Amygdala (tissue), 56 donors: ENCODE results near the gene SMYD3.
A peak's percentile ranks its signal among the peaks of the same experiment; 100 is the strongest.

Experiments used
- DNase-seq, 56 donors: peaks; one replicate each; lab custom pipeline; 2025; lab: John Stamatoyannopoulos, UW

The SMYD3 gene

GRCh38 chr1:246506674-246507481, at the start of gene SMYD3:
TSS of gene SMYD3 (minus strand) at chr1:246507279.
- peak in 48 of 56 donors; percentile 33 to 82 (median 66) for DNase-seq

GRCh38 chr1:246554201-246554600, 47.1 kb upstream of the SMYD3 start:
- DNase-seq = no peak

- no peak for DNase-seq
Observed at GRCh38 chr1:246552110-246552509, 45.0 kb upstream of the SMYD3 start.

DNA sequence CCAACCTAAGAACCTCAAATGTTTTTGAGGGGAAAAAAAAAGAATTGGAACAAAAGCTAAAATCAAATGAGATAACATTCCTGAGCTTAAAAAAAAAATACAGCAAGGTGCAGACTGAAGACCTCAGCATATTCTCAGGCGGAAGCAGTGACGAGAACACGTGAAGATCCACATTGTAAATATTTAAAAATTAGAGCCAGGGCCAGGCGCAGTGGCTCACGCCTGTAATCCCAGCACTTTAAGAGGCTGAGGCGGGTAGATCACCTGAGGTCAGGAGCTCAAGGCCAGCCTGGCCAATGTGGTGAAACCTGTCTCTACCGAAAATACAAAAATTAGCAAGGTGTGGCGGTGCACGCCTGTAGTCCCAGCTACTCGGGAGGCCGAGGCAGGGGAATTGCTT, 43.3 kb upstream of the SMYD3 start:
- DNase-seq = no peak

- no peak for DNase-seq
Observed at GRCh38 chr1:246549665-246550064, 42.6 kb upstream of the SMYD3 start.

- DNase-seq = no peak
Observed at GRCh38 chr1:246544001-246544400, 36.9 kb upstream of the SMYD3 start.

DNA sequence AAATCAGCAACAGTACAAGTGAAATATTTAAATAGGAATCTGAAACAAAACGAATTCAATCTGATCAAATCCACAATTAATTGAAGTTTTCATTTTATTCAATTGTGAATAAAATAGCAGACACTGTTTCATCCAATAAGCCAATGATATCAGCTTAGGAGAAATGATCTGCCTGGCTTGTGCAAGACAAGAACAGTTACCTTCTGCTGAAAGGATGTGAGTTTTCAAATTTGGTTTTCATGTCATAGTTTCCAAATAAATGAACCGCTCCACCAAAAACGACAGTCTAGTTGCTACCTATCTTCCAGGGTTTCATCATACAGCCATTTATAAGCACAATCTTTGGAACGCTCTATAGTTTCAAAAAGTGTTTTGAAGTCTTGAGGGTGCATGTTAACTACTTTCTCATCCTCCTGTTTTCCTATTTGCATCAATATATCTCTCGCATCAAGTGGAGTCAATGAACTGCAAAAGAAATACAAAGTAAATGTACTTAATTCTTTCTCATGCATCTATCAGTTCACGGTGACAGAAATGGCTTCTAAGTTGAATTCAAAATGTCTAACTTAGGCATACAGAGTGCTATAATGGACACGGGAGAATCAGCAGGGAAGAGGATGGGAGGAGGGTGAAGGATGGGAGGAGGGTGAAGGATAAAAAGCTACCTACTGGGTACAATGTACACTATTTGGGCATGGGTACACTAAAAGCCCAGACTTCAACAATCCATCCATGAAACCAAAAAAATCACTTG, 33.8 kb upstream of the SMYD3 start:
- no peak for DNase-seq

DNA sequence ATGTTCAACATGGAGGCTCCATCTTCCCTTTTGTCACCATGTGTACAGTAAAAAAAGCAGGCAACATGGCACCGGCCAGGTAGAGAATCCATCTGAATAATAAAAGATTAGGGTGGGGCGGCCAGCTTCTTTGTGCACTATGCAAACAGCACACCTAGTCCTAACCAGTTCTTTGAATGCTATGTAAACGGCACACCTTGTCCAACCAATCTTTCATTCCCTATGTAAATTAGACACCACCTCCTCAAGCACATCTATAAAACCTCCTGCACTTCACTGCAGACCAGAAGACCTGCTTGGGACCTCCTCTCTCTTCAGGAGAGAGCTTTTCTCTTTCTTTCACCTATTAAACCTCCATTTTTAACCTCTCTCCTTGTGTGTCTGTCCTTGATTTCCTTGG, 30.8 kb upstream of the SMYD3 start:
- no peak for DNase-seq

- no peak for DNase-seq
Observed at GRCh38 chr1:246537441-246537840, 30.4 kb upstream of the SMYD3 start.

GRCh38 chr1:246534114-246534513, 27.0 kb upstream of the SMYD3 start:
- DNase-seq = no peak

DNA sequence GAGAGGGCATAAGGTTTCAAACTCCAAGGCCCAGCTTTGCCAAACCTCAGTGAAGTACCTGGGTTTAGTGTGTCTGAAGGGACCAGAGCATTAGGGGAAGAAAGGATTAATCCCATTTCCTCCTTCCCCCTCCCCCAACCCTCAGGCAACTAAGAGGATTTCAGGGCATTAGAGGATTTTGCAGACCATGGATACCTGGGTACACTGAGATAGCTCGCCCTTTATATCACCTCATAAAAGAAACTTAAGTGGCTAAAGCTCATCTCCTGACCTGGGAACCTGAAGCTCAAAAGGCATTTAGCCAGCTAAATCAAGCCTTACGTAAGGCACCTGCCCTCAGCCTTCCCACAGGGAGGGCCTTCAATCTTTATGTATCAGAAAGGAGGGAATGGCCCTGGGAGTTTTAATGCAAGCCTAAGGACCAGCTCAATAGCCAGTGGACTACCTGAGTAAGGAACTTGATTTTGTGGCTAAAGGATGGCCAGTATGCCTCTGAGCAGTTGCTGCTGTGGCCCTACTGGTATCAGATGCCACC, 26.4 kb upstream of the SMYD3 start:
- no peak for DNase-seq

DNA sequence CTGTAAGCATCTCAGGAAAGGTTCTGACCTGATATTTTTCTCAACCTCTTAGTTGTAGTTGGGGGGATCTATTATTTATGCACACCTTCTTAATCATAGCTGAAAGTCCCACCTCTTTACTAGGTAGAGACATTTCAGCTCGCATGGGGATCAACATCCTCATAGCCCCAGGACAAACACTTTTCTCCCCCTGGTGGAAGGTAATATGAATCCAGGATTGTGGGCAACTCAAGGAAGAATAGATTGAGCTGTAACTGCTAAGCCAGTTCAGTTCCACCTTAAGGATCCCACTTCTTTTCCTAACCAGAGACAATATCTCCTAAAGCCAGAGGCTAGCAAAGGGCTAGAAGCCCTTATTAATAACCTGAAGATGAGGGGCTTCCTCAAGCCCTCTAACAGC, 25.4 kb upstream of the SMYD3 start:
- DNase-seq = no peak

DNA sequence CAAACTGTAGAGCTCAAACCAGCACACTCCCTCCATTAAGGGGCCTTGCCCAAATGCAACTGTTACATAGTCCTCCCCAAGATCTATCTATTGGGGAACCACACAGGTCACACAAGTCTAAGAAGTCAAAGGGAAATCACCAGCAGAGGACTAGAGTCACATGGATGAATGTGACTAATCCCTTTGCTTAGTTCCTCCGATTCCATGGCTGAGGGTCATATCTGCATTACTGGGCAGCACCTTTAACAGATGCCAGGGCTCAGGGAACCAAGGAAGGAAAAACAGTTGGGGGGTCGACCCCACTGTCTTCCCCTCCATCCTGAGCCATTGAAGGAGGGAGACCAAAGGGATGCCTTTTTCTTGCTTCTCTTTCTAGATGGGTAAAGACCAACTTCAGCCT, 23.4 kb upstream of the SMYD3 start:
- DNase-seq = no peak

GRCh38 chr1:246528933-246529731, 22.1 kb upstream of the SMYD3 start:
- no peak for DNase-seq

DNA sequence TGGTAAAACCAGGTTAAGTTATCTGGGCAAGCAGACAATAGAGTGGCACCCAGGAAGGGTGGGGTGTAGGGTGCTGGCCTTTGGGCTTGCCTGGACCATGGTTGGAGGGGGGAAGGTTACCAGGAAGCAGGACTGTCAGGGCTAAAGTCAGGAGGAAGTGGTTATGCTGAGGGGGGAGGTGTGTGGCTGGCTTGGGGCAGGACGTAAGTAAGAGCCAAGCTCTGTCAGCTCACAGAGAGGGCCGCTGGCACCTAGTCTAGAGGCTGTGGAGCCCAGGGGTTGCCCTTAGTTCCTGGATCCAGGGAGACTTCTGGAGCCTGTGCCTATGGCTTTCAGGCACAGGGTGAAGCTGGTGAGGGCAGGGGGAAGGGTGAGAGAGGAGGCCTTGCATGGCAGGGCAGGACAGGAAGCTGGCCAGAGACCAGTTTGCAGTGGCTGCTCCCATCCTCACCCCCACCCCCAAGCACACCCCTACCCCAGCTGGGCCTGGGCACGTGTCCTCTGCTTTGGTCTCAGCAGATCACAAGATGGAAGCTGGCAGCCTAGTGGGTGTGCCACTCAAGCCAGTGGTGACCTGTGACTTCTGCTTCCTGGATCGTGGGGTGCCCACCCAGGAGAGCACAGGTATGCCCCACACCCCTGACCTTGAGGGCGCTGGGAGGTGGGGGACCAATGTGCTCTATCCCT, 20.5 kb upstream of the SMYD3 start:
- DNase-seq = no peak

- DNase-seq = no peak
Observed at GRCh38 chr1:246526915-246527314, 19.8 kb upstream of the SMYD3 start.

DNA sequence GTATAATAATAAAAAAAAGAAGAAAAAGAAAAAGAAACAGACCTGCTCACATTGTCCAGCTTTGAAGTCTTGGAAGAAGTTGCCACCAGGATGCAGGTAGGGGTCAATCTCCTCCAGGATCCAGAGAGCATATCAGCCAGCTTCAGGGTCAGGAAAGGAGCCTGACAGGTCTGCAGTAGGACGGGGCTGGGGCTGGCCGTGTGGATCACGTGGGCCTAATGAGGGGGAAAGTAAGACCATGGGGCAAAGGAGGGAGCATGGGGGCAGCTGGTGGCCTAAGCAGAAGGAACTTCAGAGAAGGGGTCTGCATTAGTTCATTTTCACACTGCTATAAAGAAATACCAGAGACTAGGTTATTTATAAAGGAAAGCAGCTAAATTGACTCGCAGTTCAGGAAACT, 19.3 kb upstream of the SMYD3 start:
- no peak for DNase-seq

DNA sequence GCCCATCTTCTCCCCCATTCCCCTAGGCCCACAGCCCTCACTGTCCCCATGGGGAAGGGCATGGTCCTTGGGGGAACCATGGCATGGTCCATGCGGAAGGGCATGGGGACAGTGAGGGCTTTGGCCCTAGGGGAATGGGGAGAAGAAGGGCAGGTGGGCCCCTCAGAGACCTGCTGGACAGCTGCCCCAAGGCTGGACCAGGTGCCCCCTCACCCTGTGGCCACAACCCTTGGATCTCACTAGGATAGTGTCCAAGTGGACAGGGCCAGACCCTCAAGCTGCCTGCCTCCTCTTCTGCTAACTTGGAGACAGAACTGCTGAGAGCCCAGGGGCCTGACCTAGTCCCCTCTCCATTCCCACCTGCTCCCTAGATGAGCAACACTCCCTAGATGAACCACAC, 12.4 kb upstream of the SMYD3 start:
- no peak for DNase-seq

DNA sequence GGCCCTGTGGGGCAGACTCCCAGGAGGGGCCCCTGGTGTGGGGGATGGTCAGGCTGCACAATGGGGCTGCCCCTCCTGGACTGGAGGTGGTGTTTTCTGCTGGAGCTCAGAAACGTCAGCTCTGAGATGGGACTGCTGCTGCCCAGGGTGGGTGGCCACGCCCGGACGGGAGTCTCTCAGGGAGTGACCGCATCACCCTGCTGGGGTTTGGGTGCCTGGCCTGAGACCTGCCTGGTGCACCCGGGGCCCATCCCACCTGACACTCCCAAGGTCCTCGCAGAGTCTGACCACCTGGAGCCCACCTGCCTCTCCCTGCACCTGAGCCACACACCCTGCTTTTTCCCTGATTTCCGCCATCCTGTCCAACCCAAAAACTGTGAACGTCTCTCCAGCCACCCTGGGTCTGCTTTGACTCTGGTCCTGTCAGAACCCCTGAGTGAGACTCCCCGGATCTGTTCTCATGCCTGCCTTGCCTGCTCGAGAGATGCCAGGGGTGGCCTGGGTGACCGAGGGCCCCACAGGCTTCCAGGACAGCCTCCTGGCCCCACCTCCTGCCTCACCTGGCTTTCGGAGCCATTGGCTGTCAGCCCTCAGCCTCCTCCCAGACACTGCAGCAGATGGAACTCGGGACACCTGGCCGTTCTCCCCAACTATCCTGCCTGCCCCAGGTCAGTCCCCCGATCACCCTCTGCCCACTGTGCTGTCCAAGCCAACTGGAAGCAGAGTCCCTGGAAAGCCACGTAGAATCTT, 11.6 kb upstream of the SMYD3 start:
- DNase-seq = no peak

DNA sequence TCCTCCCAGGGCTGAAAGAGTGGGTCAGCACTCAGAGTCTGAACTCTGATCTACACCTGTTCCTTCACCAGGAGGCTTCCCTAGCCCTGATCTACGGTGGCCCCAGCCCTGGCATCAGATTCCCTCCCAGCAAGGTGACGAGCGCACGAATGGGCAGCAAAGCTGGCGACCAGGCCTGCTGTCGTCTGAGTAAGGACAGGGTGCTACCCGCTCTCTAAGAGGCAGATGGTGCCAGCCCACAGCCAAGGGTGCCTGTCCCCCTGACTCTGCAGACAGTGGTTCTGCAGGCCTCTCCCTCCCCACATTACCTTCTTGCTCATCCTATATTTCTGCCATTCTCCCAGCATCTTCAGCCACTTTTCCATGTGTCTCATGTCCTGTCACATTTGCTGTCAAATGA, 10.3 kb upstream of the SMYD3 start:
- DNase-seq = no peak
